Breast epithelium (tissue), 4 donors: ENCODE measurements around the gene SLC35F1. TPM values are rescaled to one million over a fixed set of nuclear protein-coding genes. Genes with fewer than 3 reads are reported as not detected.

Source experiments
- DNase-seq, 2 donors: peaks; one replicate each; pipeline ENCODE4 v3.0.0-alpha.2; 2019; ENCODE audit warnings: low spot score in 2 of 2
- H3K27ac ChIP-seq, 2 donors: fragments of 200-600 bp; sonication (generic) in 1 of 2; one replicate each; pipeline ENCODE4 v1.5.1; 2016 to 2019; ENCODE audit warnings: mild to moderate bottlenecking in 1 of 2
- H3K27me3 ChIP-seq, 2 donors: fragments of 200-600 bp; sonication (generic) in 1 of 2; one replicate each; pipeline versions ENCODE4 v1.5.1 to v1.6.0; 2017 to 2019; ENCODE audit warnings: control low read depth in 1 of 2, mild to moderate bottlenecking in 1 of 2
- H3K36me3 ChIP-seq: fragments of 200-600 bp; one replicate; pipeline ENCODE4 v1.5.1; 2019
- H3K4me1 ChIP-seq, 2 donors: fragments of 200-600 bp; sonication (generic); one replicate each; pipeline ENCODE4 v1.5.1; 2016 to 2019; ENCODE audit warnings: control low read depth in 1 of 2
- H3K4me3 ChIP-seq, 3 donors: fragments of 200-600 bp; sonication (generic); 1 replicate in 2 of 3; 2 replicates in 1 of 3; pipeline ENCODE4 v1.5.1; 2016 to 2019; ENCODE audit warnings: mild to moderate bottlenecking in 3 of 3, moderate library complexity in 2 of 3
- H3K9me3 ChIP-seq, 2 donors: fragments of 200-600 bp; sonication (generic) in 1 of 2; one replicate each; pipeline ENCODE4 v1.5.1; 2016 to 2019; ENCODE audit warnings: control low read depth in 1 of 2
- CTCF ChIP-seq, 3 donors: fragments of 450-650 bp; IDR thresholded peaks; one replicate each; pipeline ENCODE4 v1.5.1; 2016 to 2017; ENCODE audit warnings: antibody characterized with exemption in 3 of 3, mild to moderate bottlenecking in 3 of 3, moderate library complexity in 3 of 3
- POLR2A ChIP-seq: fragments of 450-650 bp; IDR thresholded peaks from one replicate; pipeline ENCODE4 v1.6.1; 2016; ENCODE audit warnings: antibody characterized with exemption, mild to moderate bottlenecking, moderate library complexity
- POLR2AphosphoS5 ChIP-seq, 3 donors: sonication (generic); formaldehyde crosslinking; IDR thresholded peaks; one replicate each; pipeline ENCODE4 v1.6.1; 2017; ENCODE audit warnings: antibody characterized with exemption in 3 of 3
- intact Hi-C: fragments of 100-400 bp; cut with DNase I; formaldehyde crosslinking; loops from one replicate; pipeline ENCODE4 v1.15.1; 2023; ENCODE audit warnings: low total_unique reads
- total RNA-seq, 3 donors: library from RNA; depleted of rRNA; stranded (reverse); fragments of >200 nt; gene quantifications; one replicate each; pipeline ENCODE4 v1.1.0, GENCODE V29; 2016

The SLC35F1 gene
- total RNA-seq, 3 donors from 2014 or later, result 0.66 to 2.5 (median 0.80) TPM

- H3K36me3 ChIP-seq, result no peaks in the 10 kb centered on the region
- TF ChIP-seq POLR2AphosphoS5 (IDR thresholded peaks at IDR 0.05), result no peak
- no peak for TF ChIP-seq POLR2A
- no peak for TF ChIP-seq CTCF (IDR thresholded peaks at IDR 0.05)
- peaks cover 0 to 5% of the 10 kb centered on the region in 2 donors for H3K9me3 ChIP-seq
- no peaks in the 10 kb centered on the region for H3K27me3 ChIP-seq
- H3K27ac ChIP-seq, result no peak overlapping the region
- intact Hi-C loops, result loop anchor here (5.0 kb wide), 1 partner anchor 1646 kb away; no protein-coding TSS in a partner anchor
- H3K4me1 ChIP-seq, result no peaks in the 10 kb centered on the region
- no peak overlapping the region for H3K4me3 ChIP-seq
- DNase-seq, result no peak
These were observed 339.3 kb downstream of the SLC35F1 start for GRCh38 chr6:118246406-118246805.

DNA sequence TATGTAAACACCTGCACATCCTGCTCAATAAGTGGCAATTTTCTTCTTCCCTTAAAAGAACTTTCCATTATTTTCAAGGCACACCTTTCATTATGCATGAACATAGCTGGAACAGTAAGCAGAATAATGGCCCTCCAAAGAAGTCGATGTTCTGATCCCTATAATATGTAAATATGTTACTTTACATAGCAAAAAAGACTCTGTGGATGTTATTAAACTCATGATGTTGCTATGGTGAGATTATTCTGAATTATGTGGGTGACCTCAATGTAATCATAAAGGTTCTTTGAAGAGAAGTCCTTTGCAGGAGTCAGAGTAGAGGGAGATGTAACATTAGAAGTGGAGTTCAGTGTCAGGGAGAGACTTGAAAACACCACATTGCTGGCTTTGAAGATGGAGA, 341.1 kb downstream of the SLC35F1 start:
- no peak for DNase-seq
- intact Hi-C loops, result loop anchor here (5.0 kb wide), 1 partner anchor 1644 kb away; no protein-coding TSS in a partner anchor
- Histone ChIP-seq H3K4me3 (no peak overlapping the region), H3K27me3 (no peaks in the 10 kb centered on the region), H3K9me3 (peaks cover 0 to 5% of the 10 kb centered on the region in 2 donors), H3K4me1 (no peaks in the 10 kb centered on the region), H3K36me3 (no peaks in the 10 kb centered on the region), H3K27ac (no peak overlapping the region)
- TF ChIP-seq CTCF (IDR thresholded peaks at IDR 0.05) (no peak), POLR2AphosphoS5 (IDR thresholded peaks at IDR 0.05) (no peak), POLR2A (no peak)

- H3K4me3 ChIP-seq, result no peak overlapping the region
- H3K4me1 ChIP-seq, result no peaks in the 10 kb centered on the region
- no peaks in the 10 kb centered on the region for H3K36me3 ChIP-seq
- intact Hi-C loops, result loop anchor here (5.0 kb wide), 1 partner anchor 1643 kb away; no protein-coding TSS in a partner anchor
- no peak overlapping the region for H3K27ac ChIP-seq
- no peaks in the 10 kb centered on the region for H3K27me3 ChIP-seq
- TF ChIP-seq POLR2AphosphoS5 (IDR thresholded peaks at IDR 0.05), result no peak
- TF ChIP-seq POLR2A, result no peak
- no peak for TF ChIP-seq CTCF (IDR thresholded peaks at IDR 0.05)
- DNase-seq, result no peak
- peaks cover 0 to 5% of the 10 kb centered on the region in 2 donors for H3K9me3 ChIP-seq
These were observed 342.6 kb downstream of the SLC35F1 start for GRCh38 chr6:118249680-118250079.

GRCh38 chr6:118252474-118252873, 345.4 kb downstream of the SLC35F1 start:
- Histone ChIP-seq H3K27ac (no peak overlapping the region), H3K9me3 (peaks cover 0 to 5% of the 10 kb centered on the region in 2 donors), H3K36me3 (no peaks in the 10 kb centered on the region), H3K4me1 (no peaks in the 10 kb centered on the region), H3K4me3 (no peak overlapping the region), H3K27me3 (no peaks in the 10 kb centered on the region)
- intact Hi-C loops, result no loop called here
- TF ChIP-seq CTCF (IDR thresholded peaks at IDR 0.05) (no peak), POLR2AphosphoS5 (IDR thresholded peaks at IDR 0.05) (no peak), POLR2A (no peak)
- DNase-seq, result no peak

GRCh38 chr6:118253741-118254140, 346.7 kb downstream of the SLC35F1 start:
- Histone ChIP-seq H3K27me3 (no peaks in the 10 kb centered on the region), H3K27ac (no peak overlapping the region), H3K9me3 (peaks cover 0 to 3% of the 10 kb centered on the region in 2 donors), H3K4me3 (no peak overlapping the region), H3K4me1 (no peaks in the 10 kb centered on the region), H3K36me3 (no peaks in the 10 kb centered on the region)
- no peak for TF ChIP-seq POLR2AphosphoS5 (IDR thresholded peaks at IDR 0.05)
- no peak for TF ChIP-seq CTCF (IDR thresholded peaks at IDR 0.05)
- no peak for TF ChIP-seq POLR2A
- no peak for DNase-seq
- intact Hi-C loops, result no loop called here
